Natural killer cell treated with Interleukin-12 subunit alpha and Interleukin-12 subunit beta and Interleukin-15 and Interleukin-18, amount 100 ng/mL, for 72 hours (primary cell): ENCODE results near the gene IL26. TPM values are rescaled to one million over a fixed set of nuclear protein-coding genes. Genes with fewer than 3 reads are reported as not detected.
"Not testable (repeated sequence)": the region's sequence is repeated elsewhere in the genome, so short reads cannot be mapped to it uniquely, and the experiment has no call there.

Source experiments
- ATAC-seq, 2 donors: fragments of 150-1000 bp; cut with Tn5 transposase in 1 of 2; sonication (Bioruptor Pico), chemical (Tn5 transposase) in 1 of 2; 2 replicates each; pipeline ENCODE4 v1.10.0; 2021
- DNase-seq: peaks from one replicate; pipeline ENCODE4 v3.0.0; 2022; ENCODE audit warnings: low spot score
- H3K27ac Mint-ChIP-seq, 2 donors: 1 replicate in 1 of 2; 2 replicates in 1 of 2; pipeline ENCODE4 v1.8.0; 2022; ENCODE audit warnings: mixed read lengths in 2 of 2, mild to moderate bottlenecking in 1 of 2, moderate library complexity in 1 of 2
- H3K27me3 Mint-ChIP-seq, 2 donors: 1 replicate in 1 of 2; 2 replicates in 1 of 2; pipeline ENCODE4 v1.8.0; 2022; ENCODE audit warnings: mixed read lengths in 2 of 2
- H3K36me3 Mint-ChIP-seq: one replicate; pipeline ENCODE4 v1.8.0; 2022; ENCODE audit warnings: mixed read lengths
- H3K4me1 Mint-ChIP-seq, 2 donors: 1 replicate in 1 of 2; 2 replicates in 1 of 2; pipeline ENCODE4 v1.8.0; 2022; ENCODE audit warnings: low read depth in 2 of 2, mixed read lengths in 2 of 2, mild to moderate bottlenecking in 1 of 2
- H3K4me3 Mint-ChIP-seq: one replicate; pipeline ENCODE4 v1.8.0; 2022; ENCODE audit warnings: mixed read lengths
- H3K9me3 Mint-ChIP-seq: 2 replicates; pipeline ENCODE4 v1.8.0; 2022; ENCODE audit warnings: mixed read lengths
- total RNA-seq, 2 donors: library from RNA; stranded (reverse); gene quantifications; one replicate each; pipeline ENCODE4 v1.2.3, GENCODE V29; 2022

IL26 gene
- total RNA-seq, 2 donors from 2014 or later = 10.0 to 19.1 TPM

GRCh38 chr12:68235576-68235975, 10.0 kb upstream of the IL26 start:
- DNase-seq = no peak
- H3K27ac Mint-ChIP-seq = peak overlapping the region; percentile 76 to 85
- peak overlapping the region; percentile 85 for H3K4me3 Mint-ChIP-seq
- no peaks in the 10 kb centered on the region for H3K27me3 Mint-ChIP-seq
- H3K4me1 Mint-ChIP-seq = peaks cover 49 to 60% of the 10 kb centered on the region in 2 donors
- no peak for ATAC-seq
- peaks cover 6% of the 10 kb centered on the region for H3K9me3 Mint-ChIP-seq
- H3K36me3 Mint-ChIP-seq = peaks cover 10% of the 10 kb centered on the region

GRCh38 chr12:68234140-68234539, 8.5 kb upstream of the IL26 start:
- Mint-ChIP-seq H3K36me3 (peaks cover 10% of the 10 kb centered on the region), H3K27ac (peak overlapping the region in 1 of 2 donors; percentile 28), H3K4me1 (peaks cover 43 to 52% of the 10 kb centered on the region in 2 donors), H3K27me3 (peaks cover 0 to 4% of the 10 kb centered on the region in 2 donors), H3K9me3 (peaks cover 6% of the 10 kb centered on the region), H3K4me3 (peak overlapping the region; percentile 1)
- DNase-seq = no peak
- no peak for ATAC-seq

GRCh38 chr12:68233498-68233897, 7.9 kb upstream of the IL26 start:
- H3K27ac Mint-ChIP-seq = peak overlapping the region in 1 of 2 donors; percentile 28
- peaks cover 0 to 4% of the 10 kb centered on the region in 2 donors for H3K27me3 Mint-ChIP-seq
- DNase-seq (no peak), ATAC-seq (no peak)
- H3K4me1 Mint-ChIP-seq = peaks cover 43 to 52% of the 10 kb centered on the region in 2 donors
- H3K9me3 Mint-ChIP-seq = peaks cover 6% of the 10 kb centered on the region
- peaks cover 10% of the 10 kb centered on the region for H3K36me3 Mint-ChIP-seq
- no peak overlapping the region for H3K4me3 Mint-ChIP-seq

- H3K4me1 Mint-ChIP-seq = peaks cover 32 to 41% of the 10 kb centered on the region in 2 donors
- H3K27me3 Mint-ChIP-seq = peaks cover 0 to 4% of the 10 kb centered on the region in 2 donors
- no peak overlapping the region for H3K27ac Mint-ChIP-seq
- ATAC-seq = no peak
- H3K36me3 Mint-ChIP-seq = peaks cover 5% of the 10 kb centered on the region
- DNase-seq = no peak
- no peak overlapping the region for H3K4me3 Mint-ChIP-seq
- peaks cover 3% of the 10 kb centered on the region for H3K9me3 Mint-ChIP-seq
Observed at GRCh38 chr12:68231691-68232090, 6.1 kb upstream of the IL26 start.

GRCh38 chr12:68231229-68231628, 5.6 kb upstream of the IL26 start:
- ATAC-seq = no peak
- peaks cover 5% of the 10 kb centered on the region for H3K36me3 Mint-ChIP-seq
- peaks cover 34 to 42% of the 10 kb centered on the region in 2 donors for H3K4me1 Mint-ChIP-seq
- DNase-seq = no peak
- peaks cover 0 to 4% of the 10 kb centered on the region in 2 donors for H3K27me3 Mint-ChIP-seq
- no peak overlapping the region for H3K4me3 Mint-ChIP-seq
- H3K27ac Mint-ChIP-seq = no peak overlapping the region
- H3K9me3 Mint-ChIP-seq = peaks cover 3% of the 10 kb centered on the region

- peaks cover 0 to 4% of the 10 kb centered on the region in 2 donors for H3K27me3 Mint-ChIP-seq
- DNase-seq (no peak), ATAC-seq (no peak)
- peaks cover 38 to 48% of the 10 kb centered on the region in 2 donors for H3K4me1 Mint-ChIP-seq
- no peaks in the 10 kb centered on the region for H3K36me3 Mint-ChIP-seq
- no peak overlapping the region for H3K27ac Mint-ChIP-seq
- no peak overlapping the region for H3K4me3 Mint-ChIP-seq
- H3K9me3 Mint-ChIP-seq = no peaks in the 10 kb centered on the region
Observed at GRCh38 chr12:68229956-68230355, 4.3 kb upstream of the IL26 start.

GRCh38 chr12:68227356-68227755, 1.7 kb upstream of the IL26 start:
- peaks cover 44 to 58% of the 10 kb centered on the region in 2 donors for H3K4me1 Mint-ChIP-seq
- no peak overlapping the region for H3K4me3 Mint-ChIP-seq
- no peak for DNase-seq
- H3K27me3 Mint-ChIP-seq = peaks cover 0 to 4% of the 10 kb centered on the region in 2 donors
- no peak for ATAC-seq
- H3K27ac Mint-ChIP-seq = no peak overlapping the region
- H3K36me3 Mint-ChIP-seq = no peaks in the 10 kb centered on the region
- no peaks in the 10 kb centered on the region for H3K9me3 Mint-ChIP-seq

GRCh38 chr12:68224613-68225285, 861 bp downstream of the IL26 start:
- DNase-seq = no peak
- no peak for ATAC-seq
- Mint-ChIP-seq H3K36me3 (no peaks in the 10 kb centered on the region), H3K4me1 (peaks cover 43 to 54% of the 10 kb centered on the region in 2 donors), H3K27ac (peak overlapping the region; percentile 68 to 91), H3K9me3 (no peaks in the 10 kb centered on the region), H3K27me3 (no peaks in the 10 kb centered on the region), H3K4me3 (peak overlapping the region; percentile 66)

GRCh38 chr12:68223067-68223747, 2.4 kb downstream of the IL26 start:
- H3K27ac Mint-ChIP-seq = peak overlapping the region; percentile 68 to 91
- H3K4me3 Mint-ChIP-seq = peak overlapping the region; percentile 66
- peaks cover 51 to 62% of the 10 kb centered on the region in 2 donors for H3K4me1 Mint-ChIP-seq
- no peaks in the 10 kb centered on the region for H3K27me3 Mint-ChIP-seq
- DNase-seq = peak; percentile 87
- peak; percentile 93 to 96 for ATAC-seq
- peaks cover 2% of the 10 kb centered on the region for H3K9me3 Mint-ChIP-seq
- H3K36me3 Mint-ChIP-seq = peaks cover 7% of the 10 kb centered on the region

GRCh38 chr12:68222326-68222725, 3.3 kb downstream of the IL26 start:
- Mint-ChIP-seq H3K27ac (peak overlapping the region; percentile 68 to 91), H3K9me3 (peaks cover 2% of the 10 kb centered on the region), H3K27me3 (no peaks in the 10 kb centered on the region), H3K4me3 (peak overlapping the region; percentile 66), H3K36me3 (peaks cover 16% of the 10 kb centered on the region), H3K4me1 (peaks cover 55 to 68% of the 10 kb centered on the region in 2 donors)
- DNase-seq (no peak), ATAC-seq (peak; percentile 48 to 53)

- DNase-seq = no peak
- Mint-ChIP-seq H3K4me3 (peak overlapping the region; percentile 38), H3K4me1 (peaks cover 51 to 63% of the 10 kb centered on the region in 2 donors), H3K36me3 (peaks cover 16% of the 10 kb centered on the region), H3K27ac (peak overlapping the region; percentile 68 to 91), H3K27me3 (no peaks in the 10 kb centered on the region), H3K9me3 (peaks cover 2% of the 10 kb centered on the region)
- ATAC-seq = no peak
Observed at GRCh38 chr12:68221497-68221896, 4.1 kb downstream of the IL26 start.

GRCh38 chr12:68210875-68211274, 14.7 kb downstream of the IL26 start:
- Mint-ChIP-seq H3K27me3 (peaks cover 0 to 11% of the 10 kb centered on the region in 2 donors), H3K4me3 (peak overlapping the region; percentile 15), H3K9me3 (peaks cover 4% of the 10 kb centered on the region), H3K36me3 (peaks cover 43% of the 10 kb centered on the region), H3K4me1 (peaks cover 44 to 46% of the 10 kb centered on the region in 2 donors), H3K27ac (peak overlapping the region; percentile 30 to 54)
- ATAC-seq (no peak), DNase-seq (no peak)

- DNase-seq, ATAC-seq, H3K27me3 Mint-ChIP-seq, H3K4me3 Mint-ChIP-seq, H3K9me3 Mint-ChIP-seq: not testable (repeated sequence)
- peaks cover 34% of the 10 kb centered on the region for H3K36me3 Mint-ChIP-seq
- peaks cover 38 to 39% of the 10 kb centered on the region in 2 donors for H3K4me1 Mint-ChIP-seq
- peak overlapping the region in 1 of 2 donors; percentile 21 for H3K27ac Mint-ChIP-seq
Observed at GRCh38 chr12:68209048-68209728, 16.4 kb downstream of the IL26 start.
